Glutamatergic neuron (in vitro differentiated cells): ENCODE data around the gene ANKLE2. TPM values are rescaled to one million over a fixed set of nuclear protein-coding genes. Genes with fewer than 3 reads are reported as not detected.
"Not testable (repeated sequence)": the region's sequence is repeated elsewhere in the genome, so short reads cannot be mapped to it uniquely, and the experiment has no call there.

Source experiments
- DNase-seq: peaks from one replicate; pipeline ENCODE4 v3.0.0; 2022
- H3K27ac Mint-ChIP-seq: one replicate; pipeline ENCODE4 v1.8.0; 2020; ENCODE audit warnings: mild to moderate bottlenecking, mixed read lengths, inconsistent platforms; ENCODE audit not compliant: unreplicated experiment
- H3K27me3 Mint-ChIP-seq: one replicate; pipeline ENCODE4 v1.8.0; 2020; ENCODE audit warnings: mild to moderate bottlenecking, moderate library complexity, mixed read lengths, inconsistent platforms; ENCODE audit not compliant: unreplicated experiment
- H3K36me3 Mint-ChIP-seq: one replicate; pipeline ENCODE4 v1.8.0; 2020; ENCODE audit warnings: mild to moderate bottlenecking, mixed read lengths, inconsistent platforms; ENCODE audit not compliant: unreplicated experiment
- H3K4me1 Mint-ChIP-seq: one replicate; pipeline ENCODE4 v1.8.0; 2020; ENCODE audit warnings: mild to moderate bottlenecking, low read depth, mixed read lengths, inconsistent platforms; ENCODE audit not compliant: unreplicated experiment
- H3K4me3 Mint-ChIP-seq: one replicate; pipeline ENCODE4 v1.8.0; 2020; ENCODE audit warnings: mild to moderate bottlenecking, mixed read lengths, inconsistent platforms; ENCODE audit not compliant: unreplicated experiment
- H3K9me3 Mint-ChIP-seq: one replicate; pipeline ENCODE4 v1.8.0; 2020; ENCODE audit warnings: mild to moderate bottlenecking, moderate library complexity, mixed read lengths, inconsistent platforms; ENCODE audit not compliant: unreplicated experiment
- total RNA-seq: library from RNA; stranded (reverse); fragmentation: NEBNext Ultra II Directional; extraction: Animal tissue kit (Norgen Biotek cat#: 25700); gene quantifications from one replicate; pipeline ENCODE4 v1.2.1, GENCODE V29; 2021; ENCODE audit not compliant: unreplicated experiment
- TF ChIP-seq, protein P1 (sequence below): fragments of 200-600 bp; sonication (generic); IDR thresholded peaks from one replicate; pipeline ENCODE4 v1.5.0; 2021; ENCODE audit not compliant: partially characterized antibody, unreplicated experiment

The ANKLE2 gene
- total RNA-seq, 1 donor from 2014 or later = 105 TPM

DNA sequence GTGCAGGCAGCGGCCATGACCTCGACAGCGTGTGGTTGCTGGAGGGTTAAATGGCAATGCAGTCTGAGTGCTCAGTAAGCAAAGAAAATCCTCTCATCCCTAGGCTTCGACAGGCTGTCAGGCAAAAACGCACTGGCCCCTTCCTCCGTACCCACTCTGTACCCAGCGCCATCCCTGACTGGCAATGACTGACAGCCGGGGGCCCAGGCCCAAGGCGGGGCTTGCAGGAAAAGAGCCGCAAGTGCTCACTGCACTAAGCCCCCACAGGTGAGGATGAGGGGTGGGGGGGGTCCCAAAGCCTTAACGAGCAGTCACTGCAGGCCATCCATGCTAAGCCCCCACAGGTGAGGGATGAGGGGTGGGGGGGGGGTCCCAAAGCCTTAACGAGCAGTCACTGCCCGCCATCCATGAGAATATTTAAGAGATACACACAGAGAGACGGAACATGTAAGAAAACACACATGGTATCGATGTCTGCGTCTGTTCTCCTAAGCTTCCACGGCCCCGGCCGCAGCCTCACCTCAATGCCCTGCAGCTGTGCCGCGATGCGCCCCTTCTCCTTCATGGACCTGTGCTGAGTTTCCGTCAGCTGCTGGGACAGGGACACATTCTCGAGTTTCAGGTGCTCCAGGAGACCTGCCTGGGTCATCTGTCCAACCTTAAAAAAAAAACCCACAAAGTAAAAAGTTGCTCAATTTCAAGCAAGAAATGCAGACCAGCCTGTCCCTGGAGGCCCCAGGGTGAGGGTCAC, 36.4 kb upstream of the ANKLE2 start:
- H3K27ac Mint-ChIP-seq = no peak overlapping the region
- peaks cover under 1% of the 10 kb centered on the region for H3K27me3 Mint-ChIP-seq
- H3K4me1 Mint-ChIP-seq = no peaks in the 10 kb centered on the region
- H3K9me3 Mint-ChIP-seq = no peaks in the 10 kb centered on the region
- TF ChIP-seq, protein P1, sequence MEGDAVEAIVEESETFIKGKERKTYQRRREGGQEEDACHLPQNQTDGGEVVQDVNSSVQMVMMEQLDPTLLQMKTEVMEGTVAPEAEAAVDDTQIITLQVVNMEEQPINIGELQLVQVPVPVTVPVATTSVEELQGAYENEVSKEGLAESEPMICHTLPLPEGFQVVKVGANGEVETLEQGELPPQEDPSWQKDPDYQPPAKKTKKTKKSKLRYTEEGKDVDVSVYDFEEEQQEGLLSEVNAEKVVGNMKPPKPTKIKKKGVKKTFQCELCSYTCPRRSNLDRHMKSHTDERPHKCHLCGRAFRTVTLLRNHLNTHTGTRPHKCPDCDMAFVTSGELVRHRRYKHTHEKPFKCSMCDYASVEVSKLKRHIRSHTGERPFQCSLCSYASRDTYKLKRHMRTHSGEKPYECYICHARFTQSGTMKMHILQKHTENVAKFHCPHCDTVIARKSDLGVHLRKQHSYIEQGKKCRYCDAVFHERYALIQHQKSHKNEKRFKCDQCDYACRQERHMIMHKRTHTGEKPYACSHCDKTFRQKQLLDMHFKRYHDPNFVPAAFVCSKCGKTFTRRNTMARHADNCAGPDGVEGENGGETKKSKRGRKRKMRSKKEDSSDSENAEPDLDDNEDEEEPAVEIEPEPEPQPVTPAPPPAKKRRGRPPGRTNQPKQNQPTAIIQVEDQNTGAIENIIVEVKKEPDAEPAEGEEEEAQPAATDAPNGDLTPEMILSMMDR = no peak
- H3K36me3 Mint-ChIP-seq = no peaks in the 10 kb centered on the region
- no peak overlapping the region for H3K4me3 Mint-ChIP-seq
- DNase-seq = no peak

DNA sequence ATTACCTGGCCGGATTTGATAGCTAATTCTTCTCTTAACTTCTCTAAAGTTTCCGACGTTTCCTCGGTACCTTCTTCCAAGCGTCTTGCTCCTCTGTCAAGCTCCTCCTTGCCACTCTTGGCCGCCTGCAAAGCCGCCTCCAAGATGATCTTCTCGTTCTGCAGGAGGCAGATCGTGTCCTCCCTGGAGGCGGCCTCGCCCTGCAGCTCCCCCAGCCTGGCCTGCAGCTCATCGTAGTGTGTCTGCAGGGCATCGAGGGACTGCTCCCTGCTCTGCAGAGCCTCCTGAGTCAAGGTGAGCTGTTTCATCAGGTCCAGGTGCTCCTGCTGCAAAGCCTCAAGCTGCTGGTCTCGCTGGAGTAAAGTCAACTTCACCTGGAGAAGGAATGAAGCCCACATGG, 34.2 kb upstream of the ANKLE2 start:
- Mint-ChIP-seq H3K36me3 (no peaks in the 10 kb centered on the region), H3K27ac (no peak overlapping the region), H3K4me1 (no peaks in the 10 kb centered on the region), H3K4me3 (no peak overlapping the region), H3K9me3 (no peaks in the 10 kb centered on the region), H3K27me3 (no peaks in the 10 kb centered on the region)
- TF ChIP-seq, protein P1 = no peak
- DNase-seq = no peak

DNA sequence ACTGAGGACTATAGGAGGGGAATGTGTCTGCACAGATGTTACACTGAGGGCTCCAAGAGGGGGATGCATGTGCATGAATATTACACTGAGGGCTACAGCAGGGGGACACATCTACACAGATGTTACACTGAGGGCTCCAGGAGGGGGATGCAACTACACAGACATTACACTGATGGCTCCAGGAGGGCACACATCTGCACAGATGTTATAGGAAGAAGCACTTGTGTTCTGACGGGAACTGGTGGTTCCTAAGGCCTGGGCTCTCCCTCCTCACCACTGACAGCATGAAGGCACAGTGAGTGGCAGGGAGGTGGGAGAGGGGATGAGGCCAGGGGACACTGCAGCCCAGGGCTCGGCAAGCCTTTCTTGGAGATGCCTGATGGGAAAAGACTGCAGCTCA, 30.3 kb upstream of the ANKLE2 start:
- H3K9me3 Mint-ChIP-seq, H3K27me3 Mint-ChIP-seq, H3K4me1 Mint-ChIP-seq, H3K27ac Mint-ChIP-seq, DNase-seq, H3K4me3 Mint-ChIP-seq, H3K36me3 Mint-ChIP-seq: not testable (repeated sequence)

DNA sequence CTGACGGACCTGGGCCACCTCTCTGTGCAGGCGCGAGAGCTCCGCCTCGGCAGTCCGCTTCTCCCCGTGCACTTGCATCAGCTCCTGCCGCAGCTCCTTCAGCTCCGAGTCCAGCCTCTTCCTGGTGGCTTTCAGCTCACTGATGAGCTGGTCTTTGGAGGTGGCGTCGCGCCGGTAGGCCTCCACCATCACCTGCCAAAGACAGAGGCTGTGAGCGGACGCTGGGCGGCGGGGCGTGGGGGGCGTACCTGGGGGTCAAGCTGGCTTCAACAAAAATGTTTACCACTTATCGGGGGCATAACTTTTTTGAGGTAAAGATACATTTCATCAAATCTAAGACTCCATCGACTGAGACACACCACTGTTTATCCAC, 27.5 kb upstream of the ANKLE2 start:
- H3K27ac Mint-ChIP-seq = no peak overlapping the region

DNA sequence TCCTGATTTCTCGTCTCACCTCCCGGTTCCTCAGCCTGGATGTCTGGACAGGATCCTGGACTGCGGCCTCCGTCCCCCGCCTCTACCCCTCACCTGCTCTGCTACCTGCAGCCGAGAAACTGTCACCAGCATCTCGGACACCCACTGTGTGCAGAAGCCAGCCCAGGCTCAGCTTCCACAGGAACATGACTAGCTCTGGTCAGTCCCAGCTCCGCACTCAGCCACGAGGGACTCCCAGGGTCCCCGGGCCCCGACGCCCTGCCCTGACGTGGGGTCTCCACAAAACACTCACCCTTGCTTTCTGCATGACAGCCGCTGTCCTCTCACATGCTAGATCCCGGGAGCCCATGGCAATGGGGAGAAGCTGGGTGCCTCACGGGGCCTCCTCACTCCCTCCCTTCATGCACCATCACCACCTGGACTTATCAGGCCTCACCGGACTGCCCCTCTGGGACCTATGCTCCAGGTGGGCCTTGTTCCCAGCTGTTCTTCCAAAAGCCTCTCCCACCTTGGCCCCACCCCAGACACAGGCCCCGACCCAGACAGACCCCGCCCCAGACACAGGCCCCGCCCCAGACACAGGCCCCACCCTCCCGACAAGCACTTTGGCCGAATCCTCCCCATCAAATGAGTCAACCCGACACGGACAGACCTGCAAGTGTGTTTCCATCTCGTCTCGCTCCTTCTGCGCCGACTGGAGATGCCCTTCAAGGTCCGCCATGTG, 26.9 kb upstream of the ANKLE2 start:
- no peak for DNase-seq
- no peaks in the 10 kb centered on the region for H3K4me1 Mint-ChIP-seq
- TF ChIP-seq, protein P1 = no peak
- H3K4me3 Mint-ChIP-seq = no peak overlapping the region
- H3K27ac Mint-ChIP-seq = peak overlapping the region; percentile 78
- H3K27me3 Mint-ChIP-seq = peaks cover 6% of the 10 kb centered on the region
- H3K9me3 Mint-ChIP-seq = peaks cover 10% of the 10 kb centered on the region
- H3K36me3 Mint-ChIP-seq = peaks cover 10% of the 10 kb centered on the region

More for the DNA sequence above, 27.5 kb upstream of the ANKLE2 start:
- Mint-ChIP-seq H3K4me3 (no peak overlapping the region), H3K4me1 (no peaks in the 10 kb centered on the region), H3K36me3 (peaks cover 10% of the 10 kb centered on the region), H3K27me3 (peaks cover 6% of the 10 kb centered on the region), H3K9me3 (peaks cover 10% of the 10 kb centered on the region)
- TF ChIP-seq, protein P1 = no peak
- no peak for DNase-seq
